Neural cell (in vitro differentiated cells): ENCODE measurements around the gene SLC6A2.

ENCODE experiments used
- EP300 ChIP-seq: fragments of 450-650 bp; conservative IDR thresholded peaks from 2 replicates; pipeline ENCODE4 v1.6.1; 2014; ENCODE audit warnings: antibody characterized with exemption, mild to moderate bottlenecking, moderate library complexity; ENCODE audit not compliant: poor library complexity, severe bottlenecking
- EZH2 ChIP-seq: fragments of 200-600, 300-800 bp; shearing (Covaris generic), sonication (generic); IDR thresholded peaks from 2 replicates; pipeline ENCODE4 v1.6.1; 2014; ENCODE audit warnings: antibody characterized with exemption, low read length, borderline replicate concordance, mild to moderate bottlenecking; ENCODE audit not compliant: insufficient read depth, poor library complexity, severe bottlenecking
- MXI1 ChIP-seq: fragments of 450-650 bp; conservative IDR thresholded peaks from 2 replicates; pipeline ENCODE4 v1.6.1; 2014; ENCODE audit warnings: antibody characterized with exemption, mild to moderate bottlenecking; ENCODE audit not compliant: poor library complexity, severe bottlenecking
- POLR2AphosphoS5 ChIP-seq: IDR thresholded peaks from 2 replicates; pipeline ENCODE4 v1.6.1; 2012
- SMC3 ChIP-seq: fragments of 450-650 bp; conservative IDR thresholded peaks from 2 replicates; pipeline ENCODE4 v1.6.1; 2014; ENCODE audit warnings: antibody characterized with exemption, mild to moderate bottlenecking, moderate library complexity; ENCODE audit not compliant: poor library complexity
- TAF1 ChIP-seq: IDR thresholded peaks from 2 replicates; pipeline ENCODE4 v1.6.1; 2012; ENCODE audit warnings: low read depth
- TF ChIP-seq, protein P1 (sequence below): fragments of 450-650 bp; IDR thresholded peaks from 2 replicates; pipeline ENCODE4 v1.5.1; 2014; ENCODE audit warnings: antibody characterized with exemption, mild to moderate bottlenecking, moderate library complexity; ENCODE audit not compliant: poor library complexity, severe bottlenecking
- TF ChIP-seq, protein P2 (sequence below): IDR thresholded peaks from 2 replicates; pipeline ENCODE4 v1.6.1; 2012; ENCODE audit warnings: borderline replicate concordance

- TF ChIP-seq, protein P1, sequence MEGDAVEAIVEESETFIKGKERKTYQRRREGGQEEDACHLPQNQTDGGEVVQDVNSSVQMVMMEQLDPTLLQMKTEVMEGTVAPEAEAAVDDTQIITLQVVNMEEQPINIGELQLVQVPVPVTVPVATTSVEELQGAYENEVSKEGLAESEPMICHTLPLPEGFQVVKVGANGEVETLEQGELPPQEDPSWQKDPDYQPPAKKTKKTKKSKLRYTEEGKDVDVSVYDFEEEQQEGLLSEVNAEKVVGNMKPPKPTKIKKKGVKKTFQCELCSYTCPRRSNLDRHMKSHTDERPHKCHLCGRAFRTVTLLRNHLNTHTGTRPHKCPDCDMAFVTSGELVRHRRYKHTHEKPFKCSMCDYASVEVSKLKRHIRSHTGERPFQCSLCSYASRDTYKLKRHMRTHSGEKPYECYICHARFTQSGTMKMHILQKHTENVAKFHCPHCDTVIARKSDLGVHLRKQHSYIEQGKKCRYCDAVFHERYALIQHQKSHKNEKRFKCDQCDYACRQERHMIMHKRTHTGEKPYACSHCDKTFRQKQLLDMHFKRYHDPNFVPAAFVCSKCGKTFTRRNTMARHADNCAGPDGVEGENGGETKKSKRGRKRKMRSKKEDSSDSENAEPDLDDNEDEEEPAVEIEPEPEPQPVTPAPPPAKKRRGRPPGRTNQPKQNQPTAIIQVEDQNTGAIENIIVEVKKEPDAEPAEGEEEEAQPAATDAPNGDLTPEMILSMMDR, result no peak
- TF ChIP-seq EZH2 (no peak), MXI1 (no peak), POLR2AphosphoS5 (no peak), EP300 (no peak), TAF1 (no peak), SMC3 (no peak)
- TF ChIP-seq, protein P2, sequence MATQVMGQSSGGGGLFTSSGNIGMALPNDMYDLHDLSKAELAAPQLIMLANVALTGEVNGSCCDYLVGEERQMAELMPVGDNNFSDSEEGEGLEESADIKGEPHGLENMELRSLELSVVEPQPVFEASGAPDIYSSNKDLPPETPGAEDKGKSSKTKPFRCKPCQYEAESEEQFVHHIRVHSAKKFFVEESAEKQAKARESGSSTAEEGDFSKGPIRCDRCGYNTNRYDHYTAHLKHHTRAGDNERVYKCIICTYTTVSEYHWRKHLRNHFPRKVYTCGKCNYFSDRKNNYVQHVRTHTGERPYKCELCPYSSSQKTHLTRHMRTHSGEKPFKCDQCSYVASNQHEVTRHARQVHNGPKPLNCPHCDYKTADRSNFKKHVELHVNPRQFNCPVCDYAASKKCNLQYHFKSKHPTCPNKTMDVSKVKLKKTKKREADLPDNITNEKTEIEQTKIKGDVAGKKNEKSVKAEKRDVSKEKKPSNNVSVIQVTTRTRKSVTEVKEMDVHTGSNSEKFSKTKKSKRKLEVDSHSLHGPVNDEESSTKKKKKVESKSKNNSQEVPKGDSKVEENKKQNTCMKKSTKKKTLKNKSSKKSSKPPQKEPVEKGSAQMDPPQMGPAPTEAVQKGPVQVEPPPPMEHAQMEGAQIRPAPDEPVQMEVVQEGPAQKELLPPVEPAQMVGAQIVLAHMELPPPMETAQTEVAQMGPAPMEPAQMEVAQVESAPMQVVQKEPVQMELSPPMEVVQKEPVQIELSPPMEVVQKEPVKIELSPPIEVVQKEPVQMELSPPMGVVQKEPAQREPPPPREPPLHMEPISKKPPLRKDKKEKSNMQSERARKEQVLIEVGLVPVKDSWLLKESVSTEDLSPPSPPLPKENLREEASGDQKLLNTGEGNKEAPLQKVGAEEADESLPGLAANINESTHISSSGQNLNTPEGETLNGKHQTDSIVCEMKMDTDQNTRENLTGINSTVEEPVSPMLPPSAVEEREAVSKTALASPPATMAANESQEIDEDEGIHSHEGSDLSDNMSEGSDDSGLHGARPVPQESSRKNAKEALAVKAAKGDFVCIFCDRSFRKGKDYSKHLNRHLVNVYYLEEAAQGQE, result no peak
These were observed 45.2 kb downstream of the SLC6A2 start for GRCh38 chr16:55700961-55701360.
